SU-DHL-6 (cell line): ENCODE measurements around the gene MDM4.
A peak's percentile ranks its signal among the peaks of the same experiment; 100 is the strongest.
"Not testable (repeated sequence)": the region's sequence is repeated elsewhere in the genome, so short reads cannot be mapped to it uniquely, and the experiment has no call there.

Experiments
- H2AFZ ChIP-seq: fragments of 200-600 bp; sonication (generic); 2 replicates; pipeline ENCODE4 v1.6.1; 2014; ENCODE audit warnings: low read depth, mild to moderate bottlenecking, moderate library complexity, mixed read lengths, antibody characterized with exemption, low read length; ENCODE audit not compliant: severe bottlenecking
- H3F3A ChIP-seq: fragments of 200-600 bp; shearing (Covaris generic); 2 replicates; pipeline ENCODE4 v1.6.0; 2016; ENCODE audit warnings: antibody characterized with exemption, mild to moderate bottlenecking; ENCODE audit not compliant: insufficient read depth
- H3K27ac ChIP-seq: fragments of 200-600 bp; sonication (generic); 2 replicates; pipeline ENCODE4 v1.5.1; 2016; ENCODE audit warnings: low read depth, mild to moderate bottlenecking, low read length, moderate library complexity, mixed read lengths
- H3K27me3 ChIP-seq: fragments of 200-600 bp; sonication (generic), shearing (Covaris generic); 2 replicates; pipeline ENCODE4 v1.6.0; 2014; ENCODE audit warnings: mild to moderate bottlenecking, low read length
- H3K36me3 ChIP-seq: fragments of 200-600 bp; sonication (generic); 2 replicates; pipeline ENCODE4 v1.6.1; 2014; ENCODE audit warnings: mild to moderate bottlenecking, low read length, mixed read lengths
- H3K4me2 ChIP-seq: fragments of 300-600, 200-600 bp; shearing (Covaris generic), sonication (generic); 2 replicates; pipeline ENCODE4 v1.6.0; 2014; ENCODE audit warnings: low read length, low read depth, mild to moderate bottlenecking; ENCODE audit not compliant: poor library complexity, severe bottlenecking
- H3K4me3 ChIP-seq: fragments of 200-600 bp; sonication (generic); 2 replicates; pipeline ENCODE4 v1.5.1; 2014; ENCODE audit warnings: antibody characterized with exemption, low read length, mild to moderate bottlenecking, mixed read lengths; ENCODE audit not compliant: insufficient read depth, poor library complexity, severe bottlenecking
- H3K79me2 ChIP-seq: fragments of 200-600 bp; sonication (generic); 2 replicates; pipeline ENCODE4 v1.6.1; 2014; ENCODE audit warnings: mild to moderate bottlenecking, low read length, moderate library complexity; ENCODE audit not compliant: insufficient read depth
- H3K9ac ChIP-seq: fragments of 200-600 bp; sonication (generic); 2 replicates; pipeline ENCODE4 v1.7.0; 2014; ENCODE audit warnings: mild to moderate bottlenecking, low read length
- H3K9me2 ChIP-seq: fragments of 200-600 bp; sonication (generic); replicated peaks from 2 replicates; pipeline ENCODE4 v1.6.1; 2014; ENCODE audit warnings: low read length; ENCODE audit not compliant: insufficient read depth
- H3K9me3 ChIP-seq: fragments of 200-600 bp; sonication (generic); 2 replicates; pipeline ENCODE4 v1.6.1; 2014; ENCODE audit warnings: low read length, mixed read lengths; ENCODE audit not compliant: insufficient read depth
- H4K20me1 ChIP-seq: fragments of 200-600 bp; sonication (generic); 2 replicates; pipeline ENCODE4 v1.6.1; 2014; ENCODE audit warnings: low read depth, mild to moderate bottlenecking, antibody characterized with exemption, low read length, moderate library complexity, mixed read lengths
- CTCF ChIP-seq: fragments of 200-600 bp; sonication (generic); IDR thresholded peaks from one replicate; pipeline ENCODE4 v1.5.1; 2017; ENCODE audit warnings: antibody characterized with exemption, mild to moderate bottlenecking, low read length, moderate library complexity; ENCODE audit not compliant: insufficient read depth, poor library complexity, severe bottlenecking
- EZH2phosphoT487 ChIP-seq: fragments of 200-600 bp; sonication (generic), shearing (Covaris generic); conservative IDR thresholded peaks from 2 replicates; pipeline ENCODE4 v1.6.1; 2018; ENCODE audit warnings: mild to moderate bottlenecking, antibody characterized with exemption, low read length, moderate library complexity, mixed read lengths

The MDM4 gene

GRCh38 chr1:204520834-204521709 is 4.9 kb downstream of the MDM4 start:
- Histone ChIP-seq H3K79me2 (peaks cover 94% of the 10 kb centered on the region), H3F3A (peaks cover 32% of the 10 kb centered on the region), H2AFZ (no peak overlapping the region), H3K9ac (0 out of 2 replicates have a peak overlapping the region, but pooled peaks have one; percentile 9), H3K9me3 (no peaks in the 10 kb centered on the region), H3K4me3 (peak overlapping the region; percentile 26), H3K9me2 (no peaks in the 10 kb centered on the region), H3K36me3 (peaks cover 8% of the 10 kb centered on the region; the same call in 1 of the 2 replicates), H3K27ac (peak overlapping the region; percentile 90), H4K20me1 (peaks cover 18% of the 10 kb centered on the region), H3K27me3 (no peaks in the 10 kb centered on the region), H3K4me2 (peak overlapping the region; percentile 57)
- TF ChIP-seq EZH2phosphoT487 (no peak), CTCF (no peak)

- H3K9ac ChIP-seq = not testable (repeated sequence)
- Histone ChIP-seq H3K4me3 (peak overlapping the region; percentile 26), H4K20me1 (peaks cover 18% of the 10 kb centered on the region)
Measured at GRCh38 chr1:204521941-204522521, 5.8 kb downstream of the MDM4 start.

DNA sequence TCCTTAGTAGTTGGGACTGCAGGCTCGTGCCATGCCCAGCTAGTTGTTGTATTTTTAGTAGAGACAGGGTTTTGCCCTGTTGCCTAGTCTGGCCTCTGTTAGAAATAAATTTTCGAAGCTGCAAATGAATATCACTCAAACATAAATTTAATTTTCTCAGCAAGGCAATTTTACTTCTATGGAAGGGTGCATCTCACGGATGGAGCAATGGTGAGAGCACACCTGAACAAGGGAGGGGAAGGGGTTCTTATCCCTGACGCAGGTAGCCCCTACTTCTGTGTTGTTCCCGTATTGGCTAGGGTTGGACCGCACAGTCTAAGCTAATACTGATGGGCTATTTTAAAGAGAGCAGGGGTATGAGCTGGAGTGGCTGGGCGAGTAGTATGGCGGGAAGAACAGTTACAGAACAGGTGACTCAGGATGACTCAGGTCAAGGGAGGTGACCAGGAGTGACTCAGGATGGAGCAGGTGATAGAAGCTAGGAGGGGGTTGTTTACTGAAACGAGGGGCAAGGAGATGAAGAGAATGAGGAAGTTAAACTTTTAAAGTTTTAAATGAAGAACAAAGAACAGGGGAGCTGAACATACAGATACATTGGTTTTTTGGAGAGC is 7.5 kb downstream of the MDM4 start:
- peaks cover 70% of the 10 kb centered on the region for H3K79me2 ChIP-seq

More at GRCh38 chr1:204521941-204522521, 5.8 kb downstream of the MDM4 start:
- H3K9me2 ChIP-seq, H3K9me3 ChIP-seq, H3K27me3 ChIP-seq, H2AFZ ChIP-seq: not testable (repeated sequence)
- Histone ChIP-seq H3F3A (peaks cover 31% of the 10 kb centered on the region), H3K79me2 (peaks cover 87% of the 10 kb centered on the region), H3K36me3 (peaks cover 13% of the 10 kb centered on the region; the same call in 1 of the 2 replicates), H3K27ac (peak overlapping the region; percentile 90), H3K4me2 (peak overlapping the region; percentile 57)

More for the DNA sequence above, 7.5 kb downstream of the MDM4 start:
- Histone ChIP-seq H3K9me3 (no peaks in the 10 kb centered on the region), H3F3A (peaks cover 24% of the 10 kb centered on the region), H3K4me3 (no peak overlapping the region), H3K9me2 (no peaks in the 10 kb centered on the region), H2AFZ (no peak overlapping the region), H4K20me1 (peaks cover 18% of the 10 kb centered on the region), H3K27me3 (no peaks in the 10 kb centered on the region), H3K36me3 (peaks cover 19% of the 10 kb centered on the region), H3K9ac (no peak overlapping the region), H3K4me2 (peak overlapping the region; percentile 6), H3K27ac (peak overlapping the region; percentile 35)
- TF ChIP-seq EZH2phosphoT487 (no peak), CTCF (no peak)
